ENCODE results near the gene FBXL7.
"Not testable (repeated sequence)": the region's sequence is repeated elsewhere in the genome, so short reads cannot be mapped to it uniquely, and the experiment has no call there.

The FBXL7 gene

GRCh38 chr5:15834596-15835245 lies 334.7 kb downstream of the FBXL7 start:
- no peak for DNase-seq

GRCh38 chr5:15835514-15835913 lies 335.5 kb downstream of the FBXL7 start:
- no peak for DNase-seq

- no peak for DNase-seq
Observed at GRCh38 chr5:15837551-15838289, 337.7 kb downstream of the FBXL7 start.

GRCh38 chr5:15844253-15844652 lies 344.3 kb downstream of the FBXL7 start:
- no peak for DNase-seq

- no peak for DNase-seq
Observed at GRCh38 chr5:15844871-15845270, 344.9 kb downstream of the FBXL7 start.

GRCh38 chr5:15850536-15850935 lies 350.6 kb downstream of the FBXL7 start:
- no peak for DNase-seq

GRCh38 chr5:15850939-15851341 lies 351.0 kb downstream of the FBXL7 start:
- no peak for DNase-seq

GRCh38 chr5:15852217-15852616 lies 352.2 kb downstream of the FBXL7 start:
- DNase-seq, result no peak

- DNase-seq, result no peak
Observed at GRCh38 chr5:15852949-15853348, 353.0 kb downstream of the FBXL7 start.

- no peak for DNase-seq
Observed at GRCh38 chr5:15858326-15858725, 358.3 kb downstream of the FBXL7 start.

GRCh38 chr5:15864536-15865215 lies 364.7 kb downstream of the FBXL7 start:
- DNase-seq, result no peak

GRCh38 chr5:15872259-15872658 lies 372.3 kb downstream of the FBXL7 start:
- not testable (repeated sequence) for DNase-seq

GRCh38 chr5:15877914-15878313 lies 377.9 kb downstream of the FBXL7 start:
- no peak for DNase-seq

- DNase-seq, result no peak
Observed at GRCh38 chr5:15880201-15880600, 380.2 kb downstream of the FBXL7 start.

- DNase-seq, result no peak
Observed at GRCh38 chr5:15885156-15885555, 385.2 kb downstream of the FBXL7 start.

GRCh38 chr5:15886156-15886555 lies 386.2 kb downstream of the FBXL7 start:
- no peak for DNase-seq

- DNase-seq, result no peak
Observed at GRCh38 chr5:15887093-15887492, 387.1 kb downstream of the FBXL7 start.

GRCh38 chr5:15889001-15889400 lies 389.0 kb downstream of the FBXL7 start:
- DNase-seq, result no peak

GRCh38 chr5:15893866-15894265 lies 393.9 kb downstream of the FBXL7 start:
- DNase-seq, result no peak

- no peak for DNase-seq
Observed at GRCh38 chr5:15897656-15898055, 397.7 kb downstream of the FBXL7 start.

GRCh38 chr5:15898641-15899040 lies 398.7 kb downstream of the FBXL7 start:
- no peak for DNase-seq

GRCh38 chr5:15899481-15899880 lies 399.5 kb downstream of the FBXL7 start:
- no peak for DNase-seq

- DNase-seq, result no peak
Observed at GRCh38 chr5:15901151-15901550, 401.2 kb downstream of the FBXL7 start.

GRCh38 chr5:15902066-15902465 lies 402.1 kb downstream of the FBXL7 start:
- DNase-seq, result no peak

Data from activated CD4-positive, CD25-positive, alpha-beta regulatory T cell treated with anti-CD3 and anti-CD28 coated beads, Interleukin-2, amount 50 U/mL, for 72 hours (primary cell).